ENCODE data around the gene ATP6V1F. TPM values are rescaled to one million over a fixed set of nuclear protein-coding genes. Genes with fewer than 3 reads are reported as not detected.

ATP6V1F gene
- total and polyA plus RNA-seq, 8 donors: 2.0 to 282 (median 67.7) TPM

GRCh38 chr7:128849804-128850490, 12.7 kb upstream of the ATP6V1F start:
- H3K27ac ChIP-seq: no peak overlapping the region
- no peaks in the 10 kb centered on the region for H3K4me1 ChIP-seq
- peaks cover 0 to 100% (median 80%) of the 10 kb centered on the region in 4 donors for H3K36me3 ChIP-seq
- no peaks in the 10 kb centered on the region for H3K27me3 ChIP-seq
- no peak for TF ChIP-seq POLR2AphosphoS5 (IDR thresholded peaks at IDR 0.05)
- TF ChIP-seq POLR2A (IDR thresholded peaks at IDR 0.05): no peak
- no peak for TF ChIP-seq EP300 (IDR thresholded peaks at IDR 0.05)
- TF ChIP-seq CTCF (IDR thresholded peaks at IDR 0.05): no peak
- WGBS, 5 donors: 78 to 89% (median 85%) methylated on average over 16 to 18 of the region's 18 CpGs
- intact Hi-C loops (cut with DNase I; ENCODE audit: low total_unique reads): no loop called here
- no peak overlapping the region for H3K4me3 ChIP-seq
- peak in 1 of 2 donors; percentile 53 for DNase-seq
- H3K9me3 ChIP-seq: no peaks in the 10 kb centered on the region

GRCh38 chr7:128852537-128853254, 10.0 kb upstream of the ATP6V1F start:
- WGBS, 5 donors: 90 to 100% (median 91%) methylated on average over 5 to 28 of the region's 28 CpGs
- intact Hi-C loops (cut with DNase I; ENCODE audit: low total_unique reads): no loop called here
- Histone ChIP-seq H3K9me3 (no peaks in the 10 kb centered on the region), H3K27me3 (no peaks in the 10 kb centered on the region), H3K27ac (peak overlapping the region in 1 of 5 donors; percentile 13), H3K4me3 (no peak overlapping the region), H3K36me3 (peaks cover 0 to 95% (median 78%) of the 10 kb centered on the region in 4 donors), H3K4me1 (no peaks in the 10 kb centered on the region)
- DNase-seq: no peak
- TF ChIP-seq CTCF (IDR thresholded peaks at IDR 0.05) (no peak), POLR2AphosphoS5 (IDR thresholded peaks at IDR 0.05) (no peak), EP300 (IDR thresholded peaks at IDR 0.05) (no peak), POLR2A (IDR thresholded peaks at IDR 0.05) (no peak)

GRCh38 chr7:128853799-128854198, 8.9 kb upstream of the ATP6V1F start:
- Histone ChIP-seq H3K9me3 (no peaks in the 10 kb centered on the region), H3K4me1 (peaks cover 2 to 6% (median 4%) of the 10 kb centered on the region in 4 donors), H3K27ac (no peak overlapping the region), H3K27me3 (no peaks in the 10 kb centered on the region), H3K4me3 (no peak overlapping the region), H3K36me3 (peaks cover 0 to 87% (median 72%) of the 10 kb centered on the region in 4 donors)
- no peak for DNase-seq
- intact Hi-C loops (cut with DNase I; ENCODE audit: low total_unique reads): no loop called here
- TF ChIP-seq POLR2A (IDR thresholded peaks at IDR 0.05) (no peak), CTCF (IDR thresholded peaks at IDR 0.05) (no peak), EP300 (IDR thresholded peaks at IDR 0.05) (no peak), POLR2AphosphoS5 (IDR thresholded peaks at IDR 0.05) (no peak)
- 73 to 85% (median 74%) methylated on average over 20 to 23 of the region's 23 CpGs for WGBS, 5 donors

GRCh38 chr7:128854396-128854795, 8.3 kb upstream of the ATP6V1F start:
- intact Hi-C loops (cut with DNase I; ENCODE audit: low total_unique reads): no loop called here
- WGBS, 5 donors: 86 to 93% (median 91%) methylated on average over 20 to 21 of the region's 21 CpGs
- Histone ChIP-seq H3K4me1 (peaks cover 5 to 12% (median 10%) of the 10 kb centered on the region in 4 donors), H3K36me3 (peaks cover 0 to 82% (median 67%) of the 10 kb centered on the region in 4 donors), H3K9me3 (no peaks in the 10 kb centered on the region), H3K27me3 (no peaks in the 10 kb centered on the region), H3K27ac (no peak overlapping the region), H3K4me3 (no peak overlapping the region)
- DNase-seq: no peak
- TF ChIP-seq POLR2A (IDR thresholded peaks at IDR 0.05) (no peak), CTCF (IDR thresholded peaks at IDR 0.05) (no peak), POLR2AphosphoS5 (IDR thresholded peaks at IDR 0.05) (no peak), EP300 (IDR thresholded peaks at IDR 0.05) (no peak)

Data from stomach (tissue), 9 donors.